SH-SY5Y (cell line): ENCODE results near the gene CCDC194.

ENCODE experiments used
- GATA2 ChIP-seq: IDR thresholded peaks from 2 replicates; pipeline ENCODE4 v1.6.1; 2011; ENCODE audit warnings: mild to moderate bottlenecking, low read depth, low read length
- GATA3 ChIP-seq: IDR thresholded peaks from 2 replicates; pipeline ENCODE4 v1.6.1; 2011; ENCODE audit warnings: low read depth, mild to moderate bottlenecking, low read length, moderate library complexity

Gene CCDC194

GRCh38 chr19:17398902-17399527, 5.0 kb upstream of the CCDC194 start:
- TF ChIP-seq GATA3: no peak
- TF ChIP-seq GATA2: no peak

GRCh38 chr19:17394891-17395415, 957 bp upstream of the CCDC194 start:
- TF ChIP-seq GATA3 (no peak), GATA2 (no peak)

- TF ChIP-seq GATA2 (no peak), GATA3 (no peak)
Measured at GRCh38 chr19:17393002-17393401, 994 bp downstream of the CCDC194 start.

- no peak for TF ChIP-seq GATA2
- TF ChIP-seq GATA3: no peak
Measured at GRCh38 chr19:17391371-17392151, 2.4 kb downstream of the CCDC194 start.

GRCh38 chr19:17390665-17391370, 3.2 kb downstream of the CCDC194 start:
- TF ChIP-seq GATA2 (peak; percentile 20; the same call in 1 of the 2 replicates), GATA3 (no peak)

GRCh38 chr19:17389957-17390664, 3.9 kb downstream of the CCDC194 start:
- TF ChIP-seq GATA3 (no peak), GATA2 (no peak)

GRCh38 chr19:17389288-17389687, 4.7 kb downstream of the CCDC194 start:
- TF ChIP-seq GATA3: no peak
- TF ChIP-seq GATA2: no peak

GRCh38 chr19:17385878-17386611, 8.0 kb downstream of the CCDC194 start:
- no peak for TF ChIP-seq GATA3
- TF ChIP-seq GATA2: no peak

GRCh38 chr19:17380426-17381138, 13.4 kb downstream of the CCDC194 start:
- TF ChIP-seq GATA3: no peak
- TF ChIP-seq GATA2: no peak

GRCh38 chr19:17379221-17379631, 14.8 kb downstream of the CCDC194 start:
- TF ChIP-seq GATA2 (no peak), GATA3 (no peak)

GRCh38 chr19:17378271-17378670, 15.7 kb downstream of the CCDC194 start:
- TF ChIP-seq GATA2: no peak
- TF ChIP-seq GATA3: no peak

- TF ChIP-seq GATA2 (no peak), GATA3 (no peak)
Measured at GRCh38 chr19:17376935-17377600, 16.9 kb downstream of the CCDC194 start, which contains the start of gene PLVAP. Gene PLVAP (minus strand): TSS chr19:17377342. CDS start chr19:17377288, 54 bp downstream.
